GM19463 (cell line): ENCODE results near the gene CDH10.

ENCODE experiments used
- ATAC-seq: cut with Tn5 transposase; IDR thresholded peaks from one replicate; pipeline ENCODE4 v1.9.1; 2021; ENCODE audit warnings: mild to moderate bottlenecking, moderate library complexity; ENCODE audit not compliant: unreplicated experiment

CDH10 gene

DNA sequence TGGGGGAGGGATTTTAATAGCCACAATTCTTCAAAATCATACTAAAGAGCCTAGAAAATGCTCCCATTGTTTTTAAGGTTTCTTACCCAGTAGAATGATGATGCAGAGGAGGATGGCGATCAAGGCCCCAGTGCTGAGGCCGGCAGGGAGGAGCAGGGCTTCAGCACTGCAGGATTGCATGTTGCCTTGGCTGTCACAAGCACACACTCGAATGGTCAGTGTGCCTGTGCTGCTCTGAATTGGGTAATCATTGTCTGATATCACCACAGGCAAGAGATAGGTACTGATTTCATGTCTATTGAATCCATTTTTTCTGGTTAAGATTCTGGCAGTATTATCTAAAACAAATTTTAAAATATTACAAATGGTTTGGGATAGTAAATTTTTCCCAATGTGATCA is 153.3 kb downstream of the CDH10 start:
- no peak for ATAC-seq

DNA sequence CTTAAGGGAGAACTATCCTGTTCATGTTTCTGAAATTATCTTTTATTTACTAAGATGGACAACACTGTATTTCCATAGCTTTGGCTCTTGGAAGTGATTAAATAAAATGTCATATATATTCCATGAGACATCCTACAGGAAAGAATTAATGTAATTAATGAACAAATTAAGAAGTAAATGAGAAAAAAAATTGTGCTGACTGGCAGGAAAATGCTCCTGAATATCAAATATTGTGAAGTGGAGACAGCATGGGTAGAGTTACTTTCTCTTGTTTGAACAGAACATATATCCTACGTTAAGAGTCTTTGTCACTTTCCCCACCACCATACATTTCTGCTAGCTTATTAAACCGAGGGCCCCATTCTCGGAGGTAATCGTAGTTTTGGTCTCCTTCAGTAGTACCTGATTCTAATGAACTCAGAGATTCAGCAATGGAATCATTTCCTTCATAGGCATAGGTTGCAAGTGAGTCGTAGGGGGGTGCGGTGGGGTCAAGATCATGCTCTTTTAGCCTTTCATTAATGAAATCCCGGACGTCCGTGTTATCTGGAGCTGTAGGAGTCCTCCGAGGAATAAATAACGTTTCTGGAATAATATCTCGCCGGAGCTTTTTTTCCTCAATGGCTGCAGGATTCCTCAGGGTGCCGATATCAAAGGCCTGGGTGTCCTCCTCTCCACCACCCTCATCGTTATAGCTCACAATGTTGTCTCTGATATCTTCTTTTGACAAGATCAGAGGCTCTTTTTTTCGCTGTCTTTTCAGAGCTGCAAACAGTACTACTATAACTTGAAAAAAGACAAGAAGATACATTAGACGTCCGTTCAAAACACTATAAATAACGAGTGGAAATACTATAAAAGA is 157.2 kb downstream of the CDH10 start:
- ATAC-seq = no peak

DNA sequence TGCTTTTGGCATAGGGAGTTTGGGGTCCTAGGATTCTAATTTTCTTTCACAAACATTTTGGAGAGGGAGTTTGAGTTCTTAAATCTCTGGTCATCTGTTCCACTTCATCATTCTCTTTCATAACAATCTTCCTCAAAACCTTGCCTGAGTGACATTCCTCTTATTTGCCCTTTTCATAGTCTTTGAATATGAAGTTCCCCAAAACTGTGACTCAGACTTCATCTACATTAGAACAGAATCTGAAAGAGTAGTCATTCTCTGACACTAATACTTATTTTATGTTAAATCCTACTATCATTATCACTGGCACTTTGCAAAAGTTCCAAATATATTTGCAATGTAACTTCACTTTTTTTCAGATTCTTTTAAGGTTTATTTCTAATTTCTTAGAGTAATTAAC is 163.8 kb downstream of the CDH10 start:
- no peak for ATAC-seq

DNA sequence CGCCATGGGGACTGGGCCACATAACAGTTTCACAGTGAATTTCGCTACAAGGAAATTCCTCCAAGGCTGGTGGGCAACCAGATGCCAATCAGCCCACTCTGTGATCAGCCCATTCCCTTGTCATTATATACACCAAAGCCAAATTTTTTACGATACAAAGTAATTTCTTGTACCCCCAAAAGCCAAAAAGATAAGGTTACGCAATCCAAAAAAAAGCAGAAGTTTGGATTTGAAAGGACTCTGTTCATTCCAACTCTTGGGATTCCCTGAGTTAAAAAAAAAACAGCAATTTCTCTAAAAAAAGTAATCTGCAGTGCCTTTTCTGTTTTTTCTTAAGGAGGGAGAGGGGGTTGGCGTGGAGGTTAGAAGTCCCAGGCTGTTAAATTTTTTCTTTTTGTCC is 166.8 kb downstream of the CDH10 start:
- ATAC-seq = no peak

DNA sequence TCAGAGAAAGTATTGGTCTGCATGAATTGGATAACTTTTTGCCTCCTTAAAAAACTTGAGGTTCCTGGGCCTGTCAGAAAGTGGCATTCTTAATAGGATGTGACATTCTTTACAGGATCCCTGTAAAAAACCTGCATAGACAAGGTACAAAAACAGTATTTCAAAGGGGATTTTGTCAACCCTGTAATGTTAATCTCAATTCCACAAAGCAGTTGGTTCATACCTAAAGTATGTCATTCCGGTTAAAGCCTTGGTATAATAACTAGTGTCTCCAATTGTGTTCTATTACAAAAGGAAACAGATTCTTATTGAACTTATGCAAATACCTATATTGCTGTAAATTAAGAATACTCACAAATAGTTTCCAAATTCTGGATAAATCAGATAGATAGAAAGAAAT is 169.7 kb downstream of the CDH10 start:
- no peak for ATAC-seq

DNA sequence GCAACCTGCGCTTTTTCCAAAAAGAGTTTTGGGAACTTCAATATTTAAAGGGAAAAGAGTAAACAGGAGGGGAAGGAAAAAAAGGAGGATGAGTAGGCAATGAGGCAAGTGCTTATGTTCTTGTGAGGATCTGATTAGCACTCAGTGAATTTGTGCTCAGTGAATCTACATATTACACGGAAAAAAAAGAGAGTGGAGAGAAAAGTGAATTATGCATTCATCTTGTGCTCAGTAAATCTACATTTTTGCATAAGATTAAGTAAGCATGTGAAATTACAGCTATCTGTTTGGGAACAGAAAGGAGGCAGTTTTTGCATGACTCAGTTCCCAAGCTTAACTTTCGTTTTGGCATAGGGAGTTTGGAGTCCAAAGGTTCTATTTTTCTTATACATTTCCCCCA is 170.1 kb downstream of the CDH10 start:
- ATAC-seq = no peak

DNA sequence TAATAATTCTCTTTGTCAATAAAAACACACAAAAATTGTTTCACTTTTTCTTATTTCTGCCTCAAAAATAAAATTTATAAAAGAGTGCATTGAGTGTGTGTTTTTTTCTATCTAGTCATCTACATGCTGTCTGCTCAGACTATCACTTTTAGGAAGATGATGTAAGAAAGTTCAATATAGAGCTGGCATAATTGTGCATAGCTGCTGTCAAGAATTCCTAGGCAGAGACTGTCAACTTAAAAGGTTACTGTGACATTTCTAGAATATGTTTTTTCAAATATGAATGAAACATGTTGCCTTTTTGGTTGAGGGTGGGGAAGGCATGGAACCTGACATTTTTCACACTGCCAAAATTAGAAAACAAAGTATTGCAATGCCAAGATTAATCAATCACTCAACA is 172.3 kb downstream of the CDH10 start:
- ATAC-seq = no peak

DNA sequence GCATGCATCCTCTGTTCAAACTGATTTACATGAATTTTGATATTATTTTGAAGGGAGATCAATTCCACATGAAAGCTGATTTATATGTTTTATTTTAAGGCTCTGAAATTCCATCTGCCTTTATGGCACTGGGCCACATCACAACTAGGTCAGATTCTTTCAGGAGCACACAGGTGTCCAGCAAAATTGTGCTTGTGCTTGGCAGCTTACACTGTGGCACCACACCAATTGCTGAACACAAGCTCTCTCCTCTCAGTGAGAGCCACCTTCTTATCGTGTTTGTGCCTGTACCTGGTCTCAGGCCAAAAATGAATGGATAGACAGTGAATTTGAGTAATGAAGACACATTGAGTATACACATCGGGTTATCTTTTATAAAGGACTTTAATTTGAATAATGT is 200.4 kb downstream of the CDH10 start:
- no peak for ATAC-seq

DNA sequence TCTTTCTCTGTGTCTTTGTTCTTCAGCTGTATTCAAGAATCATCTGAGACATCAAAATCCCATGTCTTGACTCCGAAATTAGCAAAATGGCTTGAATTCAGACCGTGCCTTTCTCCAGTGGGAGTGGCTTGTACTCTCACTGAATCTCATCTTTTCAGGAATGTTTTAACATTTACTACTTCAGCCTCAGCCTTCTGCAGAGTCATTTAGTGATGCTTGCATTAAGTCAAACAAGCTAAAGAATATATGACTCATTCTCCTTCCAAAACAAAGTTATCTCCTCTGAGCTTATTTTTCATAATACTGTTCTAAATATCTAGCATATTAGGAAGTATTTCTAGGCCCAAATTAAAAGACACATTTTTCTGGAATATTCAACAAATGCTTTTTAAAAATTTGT is 205.3 kb downstream of the CDH10 start:
- ATAC-seq = no peak
